Heart left ventricle (tissue), 16 donors: Measurements from ENCODE around the gene SIN3B. TPM values are rescaled to one million over a fixed set of nuclear protein-coding genes. Genes with fewer than 3 reads are reported as not detected.

Source experiments
- ATAC-seq, 4 donors: fragments of 200-7000 bp; cut with Tn5 transposase; one replicate each; pipeline ENCODE4 v1.9.1; 2020 to 2022; ENCODE audit warnings: moderate library complexity in 4 of 4, mild to moderate bottlenecking in 3 of 4, moderate number of reproducible peaks in 1 of 4
- DNase-seq, 5 donors: peaks; one replicate each; pipeline ENCODE4 v3.0.0-alpha.2; 2020
- H3K27ac ChIP-seq, 12 donors: fragments of 200-600 bp; sonication (generic) in 4 of 12; one replicate each; pipeline versions ENCODE4 v1.5.0 to v1.8.0; 2016 to 2022; ENCODE audit warnings: mild to moderate bottlenecking in 2 of 12
- H3K27me3 ChIP-seq, 9 donors: fragments of 200-600 bp; sonication (generic) in 2 of 9; one replicate each; pipeline versions ENCODE4 v1.5.1 to v1.8.0; 2016 to 2022; ENCODE audit warnings: mild to moderate bottlenecking in 3 of 9
- H3K36me3 ChIP-seq, 9 donors: fragments of 200-600 bp; sonication (generic) in 2 of 9; one replicate each; pipeline versions ENCODE4 v1.5.0 to v1.8.0; 2018 to 2022; ENCODE audit warnings: mild to moderate bottlenecking in 2 of 9
- H3K4me1 ChIP-seq, 12 donors: fragments of 200-600 bp; sonication (generic) in 4 of 12; one replicate each; pipeline versions ENCODE4 v1.5.0 to v1.8.0; 2016 to 2022; ENCODE audit warnings: mild to moderate bottlenecking in 3 of 12
- H3K4me3 ChIP-seq, 12 donors: fragments of 200-600 bp; sonication (generic) in 4 of 12; one replicate each; pipeline versions ENCODE4 v1.5.0 to v1.8.0; 2017 to 2022; ENCODE audit warnings: mild to moderate bottlenecking in 9 of 12, moderate library complexity in 4 of 12
- H3K9me3 ChIP-seq, 12 donors: fragments of 200-600 bp; sonication (generic) in 4 of 12; one replicate each; pipeline versions ENCODE4 v1.5.0 to v1.8.0; 2016 to 2022; ENCODE audit warnings: mild to moderate bottlenecking in 1 of 12
- CTCF ChIP-seq, 12 donors: fragments of 200-600 bp; sonication (generic) in 4 of 12; IDR thresholded peaks; one replicate each; pipeline versions ENCODE4 v1.5.0 to v1.8.0; 2018 to 2022; ENCODE audit warnings: antibody characterized with exemption in 12 of 12, mild to moderate bottlenecking in 5 of 12
- POLR2A ChIP-seq, 2 donors: fragments of 450-650 bp; IDR thresholded peaks; one replicate each; pipeline ENCODE4 v1.6.1; 2017; ENCODE audit warnings: antibody characterized with exemption in 2 of 2, mild to moderate bottlenecking in 2 of 2, moderate library complexity in 2 of 2
- WGBS, 4 donors: extraction: QIAGEN DNeasy Blood & Tissue Kit in 2 of 4; methylation state at CpG; one replicate each; pipeline versions ENCODE4 v1.1.5 to v1.1.7; 2013 to 2018; 5-methylcytosine and 5-hydroxymethylcytosine counted together
- intact Hi-C, 10 donors: fragments of 100-400 bp; cut with DNase I; formaldehyde crosslinking; loops; one replicate each; pipeline versions ENCODE4 v1.11.1 to v1.14.2; 2022
- polyA plus RNA-seq, 2 donors: library from polyadenylated mRNA; stranded (reverse); fragments of 200-250 nt; gene quantifications; one replicate each; pipeline ENCODE4 v1.2.3, GENCODE V29; 2013
- total RNA-seq, 9 donors: library from RNA; depleted of rRNA in 2 of 9; stranded (reverse); fragments of >200 nt in 2 of 9; fragmentation: NEBNext Ultra II Directional in 3 of 9; extraction: Animal tissue kit (Norgen Biotek cat#: 25700) in 3 of 9; gene quantifications; one replicate each; pipeline versions ENCODE4 v1.1.0 to v1.2.4, GENCODE V29; 2016 to 2023
- donor health status: ischemic (EF 13 %, LVEDD 7.1; RV severe dilation, severe dysfunction).
- donor health status: healthy with polysubstance abuse.
- donor health status: DM: no; HTN: yes; CAD: no.
- donor health status: DM: no; HTN: no; CAD: no.
- donor health status: ischemic (EF 25% LVEDD 6.9; RV normal size, moderate dysfunction).
- donor health status: ischemic (EF 25% LVEDD 5.7; RV mildly dilated, moderate dysfunction).
- donor health status: healthy.
- donor health status: DM: yes; HTN: yes; CAD: no.
- donor health status: ischemic (EF 35%, LVEDD 5.7; RV mildly dilated, moderate dysfunction).
- donor health status: nonischemic (EF 11% LVEDD 7.7; RV severe dilation, severe dysfunction).
- donor health status: DM: yes; HTN: yes; CAD: no.
- donor health status: PGD.
- donor health status: ischemic (EF 29% LVEDD 5.4; RV normal size, mild dysfunction).
- donor health status: nonischemic (EF 23%, LVEDD 6.1; RV moderate dilation, normal function).

SIN3B gene
- total and polyA plus RNA-seq, 11 donors, result 15.2 to 36.6 (median 24.6) TPM

GRCh38 chr19:16869331-16869972 is 40.3 kb downstream of the SIN3B start:
- TF ChIP-seq CTCF (IDR thresholded peaks at IDR 0.05), result no peak
- Histone ChIP-seq H3K4me3 (no peak overlapping the region), H3K27ac (peak overlapping the region in 1 of 12 donors; percentile 39), H3K36me3 (peaks cover 6 to 94% (median 84%) of the 10 kb centered on the region in 9 donors), H3K4me1 (peaks cover 0 to 15% (median 6%) of the 10 kb centered on the region in 12 donors), H3K9me3 (no peaks in the 10 kb centered on the region), H3K27me3 (no peaks in the 10 kb centered on the region)
- peak in 1 of 5 donors; percentile 52 for DNase-seq
- no peak for ATAC-seq
- 95 to 98% (median 96%) methylated on average over 19 to 30 of the region's 30 CpGs for WGBS, 4 donors
- intact Hi-C loops, result no loop called here

- peaks cover 0 to 24% (median 8%) of the 10 kb centered on the region in 12 donors for H3K4me1 ChIP-seq
- H3K4me3 ChIP-seq, result no peak overlapping the region
- peak; percentile 26 to 81 (median 64) for ATAC-seq
- H3K27me3 ChIP-seq, result no peaks in the 10 kb centered on the region
- TF ChIP-seq CTCF (IDR thresholded peaks at IDR 0.05) (no peak), POLR2A (IDR thresholded peaks at IDR 0.05) (no peak)
- peaks cover 3 to 81% (median 66%) of the 10 kb centered on the region in 9 donors for H3K36me3 ChIP-seq
- H3K27ac ChIP-seq, result peak overlapping the region; percentile 50 to 91 (median 74)
- intact Hi-C loops, result no loop called here
- DNase-seq, result peak in 2 of 5 donors; percentile 54
- 52 to 66% (median 61%) methylated on average over 7 of the region's 7 CpGs for WGBS, 4 donors
- no peaks in the 10 kb centered on the region for H3K9me3 ChIP-seq
Measured at GRCh38 chr19:16871871-16872270, 42.7 kb downstream of the SIN3B start.

GRCh38 chr19:16872728-16873127 is 43.5 kb downstream of the SIN3B start:
- peak in 1 of 5 donors; percentile 52 for DNase-seq
- no peaks in the 10 kb centered on the region for H3K9me3 ChIP-seq
- WGBS, 4 donors, result 92 to 97% (median 94%) methylated on average over 20 to 21 of the region's 21 CpGs
- H3K4me1 ChIP-seq, result peaks cover 0 to 26% (median 11%) of the 10 kb centered on the region in 12 donors
- H3K36me3 ChIP-seq, result peaks cover 0 to 81% (median 66%) of the 10 kb centered on the region in 9 donors
- H3K4me3 ChIP-seq, result no peak overlapping the region
- ATAC-seq, result no peak
- peak overlapping the region; percentile 50 to 91 (median 74) for H3K27ac ChIP-seq
- TF ChIP-seq CTCF (IDR thresholded peaks at IDR 0.05), result no peak
- no peak for TF ChIP-seq POLR2A (IDR thresholded peaks at IDR 0.05)
- H3K27me3 ChIP-seq, result no peaks in the 10 kb centered on the region
- intact Hi-C loops, result no loop called here

GRCh38 chr19:16873594-16873993 is 44.4 kb downstream of the SIN3B start:
- H3K4me1 ChIP-seq, result peaks cover 0 to 26% (median 11%) of the 10 kb centered on the region in 12 donors
- H3K4me3 ChIP-seq, result no peak overlapping the region
- ATAC-seq (no peak), DNase-seq (no peak)
- no peaks in the 10 kb centered on the region for H3K27me3 ChIP-seq
- no peak for TF ChIP-seq CTCF (IDR thresholded peaks at IDR 0.05)
- no peak for TF ChIP-seq POLR2A (IDR thresholded peaks at IDR 0.05)
- WGBS, 4 donors, result 93 to 95% (median 95%) methylated on average over 3 of the region's 3 CpGs
- no peaks in the 10 kb centered on the region for H3K9me3 ChIP-seq
- H3K27ac ChIP-seq, result peak overlapping the region in 3 of 12 donors; percentile 80 to 82 (median 82)
- intact Hi-C loops, result no loop called here
- H3K36me3 ChIP-seq, result peaks cover 0 to 81% (median 68%) of the 10 kb centered on the region in 9 donors
